ENCODE results near the gene MTSS2.
A peak's percentile ranks its signal among the peaks of the same experiment; 100 is the strongest.

Gene MTSS2

GRCh38 chr16:70665806-70666735 is 19.8 kb downstream of the MTSS2 start:
- DNase-seq, result no peak

GRCh38 chr16:70665113-70665694 is 20.6 kb downstream of the MTSS2 start:
- DNase-seq, result no peak

- DNase-seq, result no peak
Observed at GRCh38 chr16:70664325-70665112, 21.3 kb downstream of the MTSS2 start.

GRCh38 chr16:70663524-70664324 is 22.1 kb downstream of the MTSS2 start:
- DNase-seq, result no peak

- DNase-seq, result no peak
Observed at GRCh38 chr16:70662991-70663523, 22.8 kb downstream of the MTSS2 start.

- DNase-seq, result no peak
Observed at GRCh38 chr16:70661918-70662641, 23.8 kb downstream of the MTSS2 start.

GRCh38 chr16:70661534-70661917 is 24.3 kb downstream of the MTSS2 start:
- DNase-seq, result no peak

GRCh38 chr16:70660672-70661350 is 25.0 kb downstream of the MTSS2 start:
- no peak for DNase-seq

GRCh38 chr16:70659953-70660671 is 25.7 kb downstream of the MTSS2 start:
- DNase-seq, result no peak

- no peak for DNase-seq
Observed at GRCh38 chr16:70659546-70659945, 26.3 kb downstream of the MTSS2 start.

GRCh38 chr16:70658921-70659320 is 26.9 kb downstream of the MTSS2 start:
- DNase-seq, result no peak

GRCh38 chr16:70657956-70658355 is 27.9 kb downstream of the MTSS2 start:
- DNase-seq, result peak in 1 of 2 experiments; percentile 22

GRCh38 chr16:70656712-70657263 is 29.1 kb downstream of the MTSS2 start:
- no peak for DNase-seq

GRCh38 chr16:70656065-70656711 is 29.7 kb downstream of the MTSS2 start:
- DNase-seq, result no peak

GRCh38 chr16:70653809-70654771 is 31.8 kb downstream of the MTSS2 start:
- peak; percentile 52 to 61 for DNase-seq

GRCh38 chr16:70653406-70653805 is 32.4 kb downstream of the MTSS2 start:
- DNase-seq, result no peak

GRCh38 chr16:70652322-70652721 is 33.5 kb downstream of the MTSS2 start:
- DNase-seq, result no peak

- no peak for DNase-seq
Observed at GRCh38 chr16:70651524-70651923, 34.3 kb downstream of the MTSS2 start.
